Heart right ventricle (tissue), 16 donors: ENCODE data around the gene ARRDC2. TPM values are rescaled to one million over a fixed set of nuclear protein-coding genes. Genes with fewer than 3 reads are reported as not detected.

Source experiments
- ATAC-seq, 8 donors: fragments of 200-7000 bp; cut with Tn5 transposase; one replicate each; pipeline ENCODE4 v1.9.1; 2020; ENCODE audit warnings: mild to moderate bottlenecking in 8 of 8, moderate library complexity in 8 of 8, moderate number of reproducible peaks in 1 of 8
- DNase-seq, 2 donors: peaks; one replicate each; pipeline ENCODE4 v3.0.0-alpha.2; 2020
- H3K27ac ChIP-seq, 10 donors: fragments of 200-600 bp; sonication (generic) in 2 of 10; one replicate each; pipeline versions ENCODE4 v1.5.0 to v1.8.0; 2020 to 2022; ENCODE audit warnings: mild to moderate bottlenecking in 3 of 10
- H3K27me3 ChIP-seq, 7 donors: fragments of 200-600 bp; one replicate each; pipeline ENCODE4 v1.8.0; 2021 to 2022; ENCODE audit warnings: mild to moderate bottlenecking in 2 of 7
- H3K36me3 ChIP-seq, 9 donors: fragments of 200-600 bp; sonication (generic) in 1 of 9; one replicate each; pipeline versions ENCODE4 v1.5.0 to v1.8.0; 2020 to 2022; ENCODE audit warnings: mild to moderate bottlenecking in 2 of 9
- H3K4me1 ChIP-seq, 9 donors: fragments of 200-600 bp; sonication (generic) in 1 of 9; one replicate each; pipeline versions ENCODE4 v1.5.0 to v1.8.0; 2020 to 2022; ENCODE audit warnings: mild to moderate bottlenecking in 4 of 9
- H3K4me3 ChIP-seq, 10 donors: fragments of 200-600 bp; sonication (generic) in 2 of 10; one replicate each; pipeline versions ENCODE4 v1.5.0 to v1.8.0; 2020 to 2022; ENCODE audit warnings: mild to moderate bottlenecking in 7 of 10, moderate library complexity in 2 of 10
- H3K9me3 ChIP-seq, 11 donors: fragments of 200-600 bp in 10 of 11; sonication (generic) in 2 of 11; one replicate each; pipeline versions ENCODE4 v1.5.0 to v1.8.0; 2013 to 2022; ENCODE audit warnings: mild to moderate bottlenecking in 2 of 11, control low read depth in 1 of 11, moderate library complexity in 1 of 11
- CTCF ChIP-seq, 9 donors: fragments of 200-600 bp; sonication (generic) in 2 of 9; IDR thresholded peaks; one replicate each; pipeline versions ENCODE4 v1.5.0 to v1.8.0; 2021 to 2022; ENCODE audit warnings: antibody characterized with exemption in 9 of 9, mild to moderate bottlenecking in 5 of 9, moderate library complexity in 1 of 9
- WGBS, 2 donors: extraction: QIAGEN DNeasy Blood & Tissue Kit; methylation state at CpG; one replicate each; pipeline ENCODE4 v1.1.7; 2013; ENCODE audit warnings: inconsistent platforms in 1 of 2; 5-methylcytosine and 5-hydroxymethylcytosine counted together
- intact Hi-C, 10 donors: fragments of 100-400 bp; cut with DNase I; formaldehyde crosslinking; loops; one replicate each; pipeline versions ENCODE4 v1.11.1 to v1.14.2; 2022
- polyA plus RNA-seq, 2 donors: library from polyadenylated mRNA; stranded (reverse); fragments of 200-250 nt; gene quantifications; one replicate each; pipeline ENCODE4 v1.2.3, GENCODE V29; 2013
- total RNA-seq, 10 donors: library from RNA; stranded (reverse); fragmentation: NEBNext Ultra II Directional in 3 of 10; extraction: Animal tissue kit (Norgen Biotek cat#: 25700) in 3 of 10; gene quantifications; one replicate each; pipeline versions ENCODE4 v1.2.1 to v1.2.4, GENCODE V29; 2021 to 2023
- donor health status: Arrhythmogenic right ventricular cardiomyopathy.
- donor health status: ischemic (EF 13 %, LVEDD 7.1; RV severe dilation, severe dysfunction).
- donor health status: healthy with polysubstance abuse.
- donor health status: DM: no; HTN: yes; CAD: no.
- donor health status: DM: no; HTN: no; CAD: no.
- donor health status: ischemic (EF 25% LVEDD 6.9; RV normal size, moderate dysfunction).
- donor health status: ischemic (EF 25% LVEDD 5.7; RV mildly dilated, moderate dysfunction).
- donor health status: healthy.
- donor health status: DM: yes; HTN: yes; CAD: no.
- donor health status: Ischemic cardiomyopathy.
- donor health status: ischemic (EF 35%, LVEDD 5.7; RV mildly dilated, moderate dysfunction).
- donor health status: nonischemic (EF 11% LVEDD 7.7; RV severe dilation, severe dysfunction).
- donor health status: DM: yes; HTN: yes; CAD: no.
- donor health status: PGD.
- donor health status: ischemic (EF 29% LVEDD 5.4; RV normal size, mild dysfunction).
- donor health status: nonischemic (EF 23%, LVEDD 6.1; RV moderate dilation, normal function).

Gene ARRDC2
- total and polyA plus RNA-seq, 12 donors, result 4.8 to 45.5 (median 11.8) TPM

GRCh38 chr19:18007044-18007916 lies 690 bp upstream of the ARRDC2 start:
- Histone ChIP-seq H3K27ac (peak overlapping the region; percentile 70 to 91 (median 88)), H3K9me3 (no peaks in the 10 kb centered on the region), H3K27me3 (no peaks in the 10 kb centered on the region), H3K4me3 (peak overlapping the region; percentile 37 to 77 (median 58)), H3K4me1 (peaks cover 0 to 44% (median 29%) of the 10 kb centered on the region in 9 donors), H3K36me3 (peaks cover 6 to 47% (median 24%) of the 10 kb centered on the region in 9 donors)
- DNase-seq, result peak; percentile 82 to 88
- WGBS, 2 donors, result 0 to 1% methylated on average over 46 of the region's 46 CpGs
- peak; percentile 81 to 96 (median 90) for ATAC-seq
- TF ChIP-seq CTCF (IDR thresholded peaks at IDR 0.05), result peak; percentile 96 to 100 (median 99)
- intact Hi-C loops, result loop anchor here in 9 of 10 donors (1.0 to 5.0 kb wide), 3 partner anchors 51 to 245 kb away; no protein-coding TSS in a partner anchor

- Histone ChIP-seq H3K36me3 (peaks cover 6 to 63% (median 38%) of the 10 kb centered on the region in 9 donors), H3K27ac (peak overlapping the region; percentile 53 to 90 (median 87)), H3K4me1 (peaks cover 2 to 41% (median 32%) of the 10 kb centered on the region in 9 donors), H3K9me3 (no peaks in the 10 kb centered on the region), H3K27me3 (no peaks in the 10 kb centered on the region), H3K4me3 (peak overlapping the region; percentile 45 to 77 (median 58))
- no peak for DNase-seq
- TF ChIP-seq CTCF (IDR thresholded peaks at IDR 0.05), result no peak
- intact Hi-C loops, result loop anchor here in 2 of 10 donors (2.0 to 5.0 kb wide), 2 partner anchors 50 to 243 kb away; no protein-coding TSS in a partner anchor
- no peak for ATAC-seq
- WGBS, 2 donors, result 89 to 94% methylated on average over 11 of the region's 11 CpGs
These were observed 844 bp downstream of the ARRDC2 start for GRCh38 chr19:18008814-18009213.

GRCh38 chr19:18009412-18010066 lies 1.6 kb downstream of the ARRDC2 start:
- peaks cover 2 to 48% (median 33%) of the 10 kb centered on the region in 9 donors for H3K4me1 ChIP-seq
- H3K36me3 ChIP-seq, result peaks cover 6 to 64% (median 41%) of the 10 kb centered on the region in 9 donors
- H3K27ac ChIP-seq, result peak overlapping the region in 8 of 10 donors; percentile 53 to 90 (median 88)
- no peak for ATAC-seq
- H3K27me3 ChIP-seq, result no peaks in the 10 kb centered on the region
- H3K4me3 ChIP-seq, result peak overlapping the region in 8 of 10 donors; percentile 45 to 77 (median 63)
- intact Hi-C loops, result loop anchor here in 2 of 10 donors (2.0 to 5.0 kb wide), 2 partner anchors 49 to 243 kb away; no protein-coding TSS in a partner anchor
- TF ChIP-seq CTCF (IDR thresholded peaks at IDR 0.05), result no peak
- H3K9me3 ChIP-seq, result no peaks in the 10 kb centered on the region
- DNase-seq, result no peak
- WGBS, 2 donors, result 92 to 94% methylated on average over 37 of the region's 37 CpGs

- intact Hi-C loops, result no loop called here
These were observed 2.2 kb downstream of the ARRDC2 start for GRCh38 chr19:18010149-18010548.

More at GRCh38 chr19:18010149-18010548, 2.2 kb downstream of the ARRDC2 start:
- H3K9me3 ChIP-seq, result no peaks in the 10 kb centered on the region
- peaks cover 2 to 48% (median 33%) of the 10 kb centered on the region in 9 donors for H3K4me1 ChIP-seq
- peak overlapping the region in 2 of 10 donors; percentile 37 to 53 for H3K27ac ChIP-seq
- 80 to 96% methylated on average over 11 of the region's 11 CpGs for WGBS, 2 donors
- no peak for ATAC-seq
- H3K36me3 ChIP-seq, result peaks cover 6 to 67% (median 41%) of the 10 kb centered on the region in 9 donors
- no peak for DNase-seq
- H3K4me3 ChIP-seq, result peak overlapping the region in 2 of 10 donors; percentile 45 to 46
- no peaks in the 10 kb centered on the region for H3K27me3 ChIP-seq
- TF ChIP-seq CTCF (IDR thresholded peaks at IDR 0.05), result no peak
